Bladder microvascular endothelial cell (primary cell): ENCODE results near the gene FOXK2. TPM values are rescaled to one million over a fixed set of nuclear protein-coding genes. Genes with fewer than 3 reads are reported as not detected.

Source experiments
- total RNA-seq: library from RNA; depleted of rRNA; stranded (reverse); fragments of >200 nt; gene quantifications from 2 replicates; pipeline ENCODE4 v1.2.3, GENCODE V29; 2014

The FOXK2 gene
- 24.3 and 40.2 TPM in 2 replicates for total RNA-seq

DNA sequence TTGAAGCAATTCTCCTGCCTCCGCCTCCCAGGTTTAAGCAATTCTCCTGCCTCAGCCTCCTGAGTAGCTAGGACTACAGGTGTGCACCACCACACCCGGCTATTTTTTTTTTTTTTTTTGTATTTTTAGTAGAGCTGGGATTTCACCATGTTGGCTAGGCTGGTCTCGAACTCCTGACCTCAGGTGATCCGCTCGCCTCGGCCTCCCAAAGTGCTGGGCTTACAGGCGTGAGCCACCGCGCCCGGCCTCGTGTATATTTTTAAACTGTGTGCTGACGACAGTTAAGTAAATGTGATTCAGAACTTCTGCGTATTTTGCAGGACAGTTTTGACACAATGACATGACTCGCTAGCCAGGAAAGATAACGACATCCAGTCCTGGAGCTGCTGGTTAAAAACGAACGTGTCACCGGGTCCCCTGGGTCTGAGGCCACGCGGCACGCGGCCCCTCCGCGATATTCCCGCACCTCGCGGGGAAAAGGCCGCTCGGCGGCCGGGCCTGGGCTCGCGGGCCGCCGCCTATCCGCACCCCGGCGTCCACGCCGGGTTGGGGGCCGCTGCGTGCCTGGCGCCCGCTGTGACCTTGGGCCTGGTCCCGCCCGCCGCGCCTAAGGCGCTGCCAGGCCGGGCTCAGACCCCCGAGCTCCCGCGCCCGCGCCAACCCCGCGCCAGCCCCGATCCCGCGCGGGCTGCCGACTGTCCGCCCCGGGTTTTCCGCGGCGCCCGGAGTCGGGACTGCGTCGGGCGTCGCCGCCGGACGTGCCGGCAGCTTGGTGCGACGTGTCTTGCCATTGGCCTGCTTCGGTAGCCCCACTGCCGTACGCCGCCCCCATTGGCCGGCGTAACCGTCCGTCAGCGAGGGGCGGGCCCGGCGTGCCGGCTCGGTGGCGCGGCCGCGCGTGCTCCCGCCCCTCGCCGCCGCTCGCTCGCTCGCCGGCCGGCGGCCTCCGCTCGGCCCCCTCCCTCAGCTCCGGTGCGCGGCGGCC, at the start of gene FOXK2:
FOXK2 (plus strand) TSS at position 907 of the 985 bp plus-strand sequence. CDS start 157 bp downstream, outside the sequence.

DNA sequence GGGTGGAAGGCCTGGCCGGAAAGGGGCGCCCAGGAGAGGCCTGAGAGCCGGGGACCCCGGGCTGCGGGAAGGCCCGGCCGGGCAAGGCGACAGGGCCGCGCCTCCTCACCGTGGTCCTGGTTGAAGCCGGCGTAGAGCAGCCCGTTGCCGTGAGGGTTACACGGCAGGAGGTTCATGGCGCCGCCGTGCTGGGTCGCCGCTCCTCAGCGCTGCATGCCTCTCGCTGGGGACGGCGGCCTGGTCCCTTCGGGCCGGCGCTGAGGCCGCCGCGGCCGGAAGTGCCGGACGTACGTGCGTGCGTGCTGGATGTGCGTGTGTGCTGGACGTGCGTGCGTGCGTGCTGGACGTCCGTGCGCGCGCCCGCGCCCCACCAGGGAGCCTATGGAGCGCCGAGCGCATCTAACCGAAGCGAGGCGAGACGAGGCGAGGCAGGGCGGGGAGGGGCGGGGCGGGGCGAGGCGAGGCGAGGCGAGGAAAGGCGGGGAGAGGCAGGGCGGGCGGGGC, 128.7 kb downstream of the FOXK2 start, which contains the start of gene WDR45B:
WDR45B (minus strand) TSS at position 280 of the 504 bp plus-strand sequence; CDS start at position 176, 104 bp downstream.

Other genes with a start within 250 kb of the FOXK2 start
- 40.8 and 76.5 TPM in 2 replicates for gene CSNK1D, start 246.0 kb upstream of the FOXK2 start, total RNA-seq
- gene CD7, start 202.1 kb upstream of the FOXK2 start, total RNA-seq = not detected in 2 replicates
- gene SECTM1, start 186.0 kb upstream of the FOXK2 start, total RNA-seq = 2.2 and 3.9 TPM in 2 replicates
- not detected in 2 replicates for gene TEX19, start 160.5 kb upstream of the FOXK2 start, total RNA-seq
- not detected in 2 replicates for gene UTS2R, start 148.0 kb upstream of the FOXK2 start, total RNA-seq
- gene HEXD, start 101.4 kb upstream of the FOXK2 start, total RNA-seq = 9.9 and 12.3 TPM in 2 replicates
- gene OGFOD3, start 101.1 kb upstream of the FOXK2 start, total RNA-seq = 25.3 and 33.4 TPM in 2 replicates
- 40.3 and 49.9 TPM in 2 replicates for gene CYBC1, start 69.0 kb upstream of the FOXK2 start, total RNA-seq
- 33.7 and 58.9 TPM in 2 replicates for gene NARF, start 61.0 kb upstream of the FOXK2 start, total RNA-seq
- 37.4 and 59.9 TPM in 2 replicates for gene WDR45B, start 128.7 kb downstream of the FOXK2 start, total RNA-seq
- gene RAB40B, start 179.0 kb downstream of the FOXK2 start, total RNA-seq = 3.6 and 7.1 TPM in 2 replicates
- 18.8 and 21.7 TPM in 2 replicates for gene FN3KRP, start 197.0 kb downstream of the FOXK2 start, total RNA-seq
- gene FN3K, start 215.9 kb downstream of the FOXK2 start, total RNA-seq = 3.7 and 10.8 TPM in 2 replicates
- gene TBCD, start 232.3 kb downstream of the FOXK2 start, total RNA-seq = 66.2 and 89.1 TPM in 2 replicates